ENCODE results near the gene OR4P4. TPM values are rescaled to one million over a fixed set of nuclear protein-coding genes. Genes with fewer than 3 reads are reported as not detected.
A peak's percentile ranks its signal among the peaks of the same experiment; 100 is the strongest.

Gene OR4P4
- total and polyA plus RNA-seq, 10 of the 15 experiments (the other 5 are each of a cell fraction or from before 2014, with no cell fraction given), result not detected

GRCh38 chr11:55658031-55658573, 23.2 kb downstream of the OR4P4 start (continued):
- TF ChIP-seq SMARCA5 (IDR thresholded peaks at IDR 0.05) (no peak), EED (IDR thresholded peaks at IDR 0.05; ENCODE audit: low read depth) (peak; percentile 75), BACH1 (IDR thresholded peaks at IDR 0.05; ENCODE audit: borderline replicate concordance) (peak; percentile 88; the same call in 1 of the 2 replicates), CHD2 (IDR thresholded peaks at IDR 0.05; ENCODE audit: borderline replicate concordance, low read depth, low read length) (peak; percentile 45; the same call in 1 of the 2 replicates), ETV6 (conservative IDR thresholded peaks at IDR 0.05 in 1 of 2, IDR thresholded peaks at IDR 0.05 in 1 of 2; ENCODE audit: borderline replicate concordance in 1 of 2, low read depth in 1 of 2) (no peak), NR2F1 (conservative IDR thresholded peaks at IDR 0.05) (peak; percentile 93), EP300 (IDR thresholded peaks at IDR 0.05; ENCODE audit: borderline replicate concordance in 1 of 2, control insufficient read depth in 1 of 2, low read depth in 2 of 2, low read length in 2 of 2) (peak; percentile 85 to 95; a peak in 3 of 4 replicates)

- in situ Hi-C loops (cut with MboI), result no loop called here
- TF ChIP-seq JUNB (IDR thresholded peaks at IDR 0.05) (no peak), KDM1A (IDR thresholded peaks at IDR 0.05; ENCODE audit: borderline replicate concordance) (no peak), CTCF (IDR thresholded peaks at IDR 0.05 in 2 of 3, conservative IDR thresholded peaks at IDR 0.05 in 1 of 3; ENCODE audit: control insufficient read depth in 2 of 3, extremely low read depth in 1 of 3, insufficient read depth in 1 of 3, low read depth in 3 of 3, low read length in 3 of 3) (no peak), IRF3 (IDR thresholded peaks at IDR 0.05) (no peak), RBBP5 (conservative IDR thresholded peaks at IDR 0.05) (no peak), REST (IDR thresholded peaks at IDR 0.05; ENCODE audit: low read depth, low read length) (no peak), SIX5 (IDR thresholded peaks at IDR 0.05; ENCODE audit: low read depth, low read length, severe bottlenecking) (no peak)
Observed at GRCh38 chr11:55658608-55659007, 23.7 kb downstream of the OR4P4 start.

More at GRCh38 chr11:55658608-55659007, 23.7 kb downstream of the OR4P4 start:
- DNase-seq (ENCODE audit: low read depth, low spot score) (no peak), ATAC-seq (peak; percentile 66), FAIRE-seq (no peak)
- WGBS (ENCODE audit: insufficient coverage, insufficient replicate concordance, low lambda C conversion rate, missing lambda C conversion rate), result 0% methylated on average over 1 of the region's 1 CpG
- CTCF ChIA-PET, result no interaction called here
- Histone ChIP-seq H3K4me1 (ENCODE audit: control insufficient read depth, insufficient read depth, low read length) (no peaks in the 10 kb centered on the region), H3K4me3 (no peak overlapping the region), H3K27me3 (replicated peaks in 1 of 2; ENCODE audit: control insufficient read depth in 2 of 2, insufficient read depth in 2 of 2, low read length in 1 of 2) (no peaks in the 10 kb centered on the region), H2AFZ (ENCODE audit: control insufficient read depth, low read depth, low read length) (no peak overlapping the region), H3K27ac (ENCODE audit: control insufficient read depth, insufficient read depth) (no peak overlapping the region), H3K79me2 (ENCODE audit: control insufficient read depth, insufficient read depth, low read length) (no peaks in the 10 kb centered on the region), H3K4me2 (ENCODE audit: control insufficient read depth, insufficient read depth) (no peak overlapping the region), H3K36me3 (ENCODE audit: control insufficient read depth in 2 of 2, insufficient read depth in 2 of 2, low read length in 1 of 2) (no peaks in the 10 kb centered on the region), H3K9me3 (replicated peaks; ENCODE audit: control insufficient read depth, insufficient read depth, low read length) (no peaks in the 10 kb centered on the region), H4K20me1 (ENCODE audit: control insufficient read depth, insufficient read depth) (no peaks in the 10 kb centered on the region), H3K9ac (ENCODE audit: control insufficient read depth, insufficient read depth, low read length) (no peak overlapping the region)
- RAD21 ChIA-PET (ENCODE audit: unreplicated experiment), result no interaction called here
- intact Hi-C loops (cut with micrococcal nuclease; ENCODE audit: unreplicated experiment), result loop anchor here (5.0 kb wide), 1 partner anchor 49 kb away; no protein-coding TSS in a partner anchor
- no TSS peak for BruUV-seq (replicated peaks)
- POLR2A ChIA-PET, result no interaction called here
- SMC1A ChIA-PET (ENCODE audit: uncharacterized antibody, unreplicated experiment), result interaction anchor here (0.8 kb wide), 1 partner anchor 50 kb away, joined by 4 read pairs; no protein-coding TSS in a partner anchor

All from GM12878 (cell line).